HG02798 (cell line): ENCODE measurements around the gene TSEN54.
A peak's percentile ranks its signal among the peaks of the same experiment; 100 is the strongest.
"Not testable (repeated sequence)": the region's sequence is repeated elsewhere in the genome, so short reads cannot be mapped to it uniquely, and the experiment has no call there.

Experiments
- ATAC-seq: cut with Tn5 transposase; IDR thresholded peaks from one replicate; pipeline ENCODE4 v1.9.1; 2021; ENCODE audit warnings: mild to moderate bottlenecking; ENCODE audit not compliant: unreplicated experiment, poor library complexity

Gene TSEN54

GRCh38 chr17:75516255-75516618 is at the start of gene TSEN54:
TSEN54 (plus strand) TSS chr17:75516528; CDS start chr17:75516561, 33 bp downstream.
- peak; percentile 81 for ATAC-seq

DNA sequence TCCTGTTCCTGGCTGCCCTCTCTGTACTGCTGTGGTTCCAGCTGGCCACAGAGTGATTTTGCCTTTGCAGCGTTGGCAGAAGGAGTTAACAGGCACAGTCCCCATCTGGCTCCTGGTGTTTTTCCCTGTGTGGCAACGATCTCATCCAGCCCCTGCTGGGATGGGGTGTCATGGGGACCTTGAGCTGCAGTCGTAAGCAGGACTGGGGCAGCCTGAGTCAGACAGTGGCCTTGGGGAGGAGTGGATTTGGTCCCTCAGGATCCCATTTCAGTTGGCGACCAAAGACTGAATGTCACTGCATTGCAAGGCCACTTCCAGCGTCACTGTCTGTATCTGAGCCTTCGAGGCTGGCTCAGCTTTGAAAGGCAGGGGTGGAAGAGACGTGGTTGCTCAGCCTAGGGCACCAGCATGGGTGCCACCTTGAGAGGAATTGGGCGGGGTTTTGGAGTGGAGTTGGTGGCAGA is 48.0 kb upstream of the TSEN54 start:
- no peak for ATAC-seq

GRCh38 chr17:75468779-75469373 is 47.5 kb upstream of the TSEN54 start:
- ATAC-seq: no peak

- ATAC-seq: no peak
Measured at GRCh38 chr17:75471207-75471606, 45.1 kb upstream of the TSEN54 start.

GRCh38 chr17:75472119-75472518 is 44.2 kb upstream of the TSEN54 start:
- no peak for ATAC-seq

DNA sequence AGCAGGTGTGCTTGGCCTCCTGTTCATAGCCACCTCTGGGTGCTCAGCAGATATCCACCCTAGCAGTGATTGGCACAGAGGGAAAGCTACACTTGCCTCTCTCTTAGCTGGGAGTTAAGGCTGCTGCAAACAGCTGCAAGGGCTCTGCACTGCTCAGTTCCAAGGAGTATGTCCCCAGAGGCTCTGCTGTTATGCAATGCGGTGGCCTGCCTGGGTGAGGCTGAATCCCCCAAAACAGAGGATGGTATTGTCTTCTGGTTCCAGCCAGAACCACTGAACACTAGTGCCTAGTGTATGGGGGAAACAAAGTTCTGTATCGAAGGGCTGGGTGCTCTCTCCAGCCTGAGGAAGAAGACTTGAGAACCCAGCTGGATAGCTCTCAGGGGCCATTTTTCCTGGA is 43.1 kb upstream of the TSEN54 start:
- ATAC-seq: no peak

DNA sequence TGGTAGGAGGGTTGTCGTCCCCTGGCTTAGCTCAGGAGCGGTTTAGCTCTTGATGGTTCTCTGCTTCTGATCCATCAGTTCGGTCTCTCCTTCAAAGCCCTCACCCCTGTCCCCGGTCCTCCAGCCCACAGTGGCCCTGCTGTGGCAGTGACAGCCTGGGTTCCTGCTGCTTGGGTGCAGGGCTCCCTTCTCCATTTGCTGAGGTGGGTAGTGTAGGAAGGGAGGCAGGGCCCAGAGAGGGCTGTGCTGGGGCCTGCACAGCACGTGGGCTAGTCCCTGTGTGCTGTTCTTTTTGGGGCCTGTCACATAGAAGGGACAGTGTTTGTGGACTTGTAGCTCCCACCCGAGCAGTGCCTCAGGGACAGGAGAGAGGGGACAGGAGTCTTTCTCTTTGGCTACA is 41.6 kb upstream of the TSEN54 start:
- ATAC-seq: no peak

- no peak for ATAC-seq
Measured at GRCh38 chr17:75475144-75475835, 41.0 kb upstream of the TSEN54 start.

- no peak for ATAC-seq
Measured at GRCh38 chr17:75475851-75476250, 40.5 kb upstream of the TSEN54 start.

GRCh38 chr17:75476271-75476671 is 40.1 kb upstream of the TSEN54 start:
- ATAC-seq: no peak

GRCh38 chr17:75476752-75477489 is 39.4 kb upstream of the TSEN54 start:
- no peak for ATAC-seq

- not testable (repeated sequence) for ATAC-seq
Measured at GRCh38 chr17:75477490-75477862, 38.9 kb upstream of the TSEN54 start.

DNA sequence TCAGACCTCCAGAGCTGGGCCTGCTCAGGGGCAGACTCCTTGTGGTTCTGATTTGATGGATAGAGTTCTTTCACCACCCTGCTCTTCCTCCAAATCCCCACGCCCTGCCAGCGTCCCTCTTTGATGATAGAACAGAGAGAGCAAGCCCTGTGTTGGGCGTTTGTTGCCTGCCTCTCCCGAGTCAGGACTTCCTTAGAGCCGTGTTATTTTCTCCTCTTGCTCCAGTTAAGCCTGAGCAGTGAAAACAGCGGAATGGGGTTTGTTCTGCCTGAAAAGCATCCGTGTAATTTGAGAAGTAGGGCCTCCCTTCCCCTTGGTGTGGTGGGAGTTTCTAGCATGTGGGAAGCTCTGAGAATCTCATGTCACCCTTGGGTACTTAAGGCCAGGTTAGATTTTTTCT is 37.8 kb upstream of the TSEN54 start:
- ATAC-seq: no peak

- no peak for ATAC-seq
Measured at GRCh38 chr17:75480281-75480680, 36.0 kb upstream of the TSEN54 start.

DNA sequence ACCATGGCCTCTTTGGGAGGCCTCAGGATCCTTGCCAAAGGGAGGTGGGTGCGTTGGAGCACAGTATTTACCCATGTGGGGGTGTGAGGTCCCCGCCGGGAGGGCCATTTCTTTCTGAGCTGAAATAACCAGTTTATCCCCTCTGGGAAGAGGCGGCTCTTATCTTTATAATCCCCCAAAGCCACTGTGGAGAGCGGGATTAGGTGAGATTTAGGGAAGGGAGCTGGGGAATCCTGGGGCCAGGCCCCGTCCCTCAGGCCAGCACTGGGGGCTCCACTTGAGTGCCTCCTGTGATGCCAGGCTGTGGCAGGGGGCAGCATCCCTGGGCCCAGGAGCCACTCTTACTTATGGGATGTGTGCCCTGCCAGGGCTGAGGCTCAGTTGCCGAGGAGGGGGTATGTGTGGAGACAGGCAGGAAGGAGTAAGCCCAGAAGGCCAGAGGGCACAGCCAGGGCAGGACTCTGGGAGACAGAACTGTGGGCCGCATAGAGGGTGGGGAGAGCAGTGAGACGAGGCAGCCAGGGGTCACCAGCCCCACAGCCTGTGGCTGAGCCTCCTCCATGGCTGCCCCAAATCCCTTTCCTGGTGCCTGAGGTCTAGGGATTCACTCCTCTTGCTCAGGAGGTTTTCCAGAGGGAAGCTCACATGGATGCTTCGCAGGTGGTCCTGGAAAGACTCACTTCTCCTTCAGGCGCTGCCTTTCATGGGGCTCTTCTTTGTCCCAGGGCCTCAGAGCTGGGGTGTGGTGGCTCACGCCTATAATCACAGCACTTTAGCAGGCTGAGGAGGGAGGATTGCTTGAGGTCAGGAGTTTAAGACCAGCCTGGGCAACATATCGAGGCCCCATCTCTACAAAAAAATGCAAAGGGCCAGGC is 34.9 kb upstream of the TSEN54 start:
- no peak for ATAC-seq

DNA sequence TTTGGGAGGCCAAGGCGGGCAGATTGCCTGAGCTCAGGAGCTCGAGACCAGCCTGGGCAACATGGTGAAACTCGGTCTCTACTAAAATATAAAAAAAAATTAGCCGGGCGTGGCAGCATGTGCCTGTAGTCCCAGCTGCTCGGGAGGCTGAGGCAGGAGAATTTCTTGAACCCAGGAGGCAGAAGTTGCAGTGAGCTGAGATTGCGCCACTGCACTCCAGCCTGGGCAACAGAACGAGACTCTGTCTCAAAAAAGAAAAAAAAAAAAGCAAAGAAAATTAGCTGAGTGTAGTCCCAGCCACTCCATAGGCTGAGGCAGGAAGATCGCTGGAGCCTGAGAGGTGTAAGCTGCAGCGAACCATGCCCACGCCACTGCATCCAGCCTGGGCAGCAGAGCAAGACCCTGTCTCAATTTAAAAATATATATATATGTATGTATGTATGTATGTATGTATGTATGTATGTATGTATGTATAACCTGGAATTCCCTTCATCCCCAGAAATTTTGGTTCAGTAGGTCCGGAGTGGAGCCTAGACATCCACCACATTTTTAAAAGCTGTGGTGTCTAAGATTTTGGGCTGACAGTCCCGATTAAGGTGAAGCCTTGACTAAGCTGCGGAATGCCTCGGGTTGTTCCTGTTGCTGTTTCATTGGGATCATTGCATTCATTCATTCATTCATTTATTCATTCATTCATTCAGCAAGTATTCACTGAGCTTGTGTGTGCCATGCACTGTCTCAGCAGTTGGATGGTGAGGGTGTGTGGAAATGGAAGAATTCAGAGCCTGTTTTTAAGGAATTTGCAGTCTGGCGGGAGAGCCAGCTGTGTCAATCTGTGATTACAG is 34.0 kb upstream of the TSEN54 start:
- ATAC-seq: no peak

DNA sequence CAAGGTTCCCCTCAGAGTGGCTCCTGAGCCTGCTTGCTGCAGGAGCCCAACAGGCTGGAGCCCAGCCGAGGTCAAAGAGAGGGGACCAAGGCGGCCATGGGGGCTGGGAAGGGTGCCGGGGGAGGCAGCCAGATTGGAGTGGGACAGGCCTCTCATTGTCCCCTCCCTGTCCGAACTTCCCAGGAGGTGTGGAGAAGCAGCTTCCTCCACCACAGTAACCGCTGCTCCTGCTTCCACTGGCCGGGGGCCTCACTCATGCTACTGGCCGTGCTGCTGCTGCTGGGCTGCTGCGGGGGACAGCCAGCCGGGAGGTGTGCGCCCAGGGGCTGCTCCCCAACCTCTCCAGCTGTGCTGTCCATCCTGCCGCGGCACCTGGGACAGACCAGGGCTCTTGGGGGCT is 30.6 kb upstream of the TSEN54 start:
- no peak for ATAC-seq

DNA sequence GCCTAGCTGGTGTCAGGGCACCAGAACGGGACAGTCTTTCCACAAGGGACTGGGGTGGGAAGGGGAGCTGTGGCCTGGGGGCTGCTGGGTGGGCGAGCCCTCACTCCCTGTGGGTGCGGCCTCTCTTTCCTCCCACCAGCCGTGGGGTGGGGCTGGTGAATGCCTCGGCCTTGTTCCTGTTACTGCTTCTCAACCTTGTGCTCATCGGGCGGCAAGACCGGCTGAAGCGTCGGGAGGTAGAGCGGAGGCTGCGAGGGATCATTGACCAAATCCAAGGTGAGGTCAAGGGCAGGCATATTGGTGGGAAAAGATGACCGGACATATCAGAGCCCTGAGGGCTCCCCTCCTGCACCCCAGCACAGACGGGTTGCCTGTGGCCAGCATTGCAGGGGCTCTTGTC is 30.2 kb upstream of the TSEN54 start:
- no peak for ATAC-seq

- no peak for ATAC-seq
Measured at GRCh38 chr17:75486951-75487350, 29.4 kb upstream of the TSEN54 start.
